Measurements from ENCODE around the gene ALKAL2. TPM values are rescaled to one million over a fixed set of nuclear protein-coding genes. Genes with fewer than 3 reads are reported as not detected.
A peak's percentile ranks its signal among the peaks of the same experiment; 100 is the strongest.

The ALKAL2 gene
- total and polyA plus RNA-seq, 2 of the 13 experiments (the other 11 are each of a cell fraction or from before 2014, with no cell fraction given): 0.22 to 1.7 TPM

DNA sequence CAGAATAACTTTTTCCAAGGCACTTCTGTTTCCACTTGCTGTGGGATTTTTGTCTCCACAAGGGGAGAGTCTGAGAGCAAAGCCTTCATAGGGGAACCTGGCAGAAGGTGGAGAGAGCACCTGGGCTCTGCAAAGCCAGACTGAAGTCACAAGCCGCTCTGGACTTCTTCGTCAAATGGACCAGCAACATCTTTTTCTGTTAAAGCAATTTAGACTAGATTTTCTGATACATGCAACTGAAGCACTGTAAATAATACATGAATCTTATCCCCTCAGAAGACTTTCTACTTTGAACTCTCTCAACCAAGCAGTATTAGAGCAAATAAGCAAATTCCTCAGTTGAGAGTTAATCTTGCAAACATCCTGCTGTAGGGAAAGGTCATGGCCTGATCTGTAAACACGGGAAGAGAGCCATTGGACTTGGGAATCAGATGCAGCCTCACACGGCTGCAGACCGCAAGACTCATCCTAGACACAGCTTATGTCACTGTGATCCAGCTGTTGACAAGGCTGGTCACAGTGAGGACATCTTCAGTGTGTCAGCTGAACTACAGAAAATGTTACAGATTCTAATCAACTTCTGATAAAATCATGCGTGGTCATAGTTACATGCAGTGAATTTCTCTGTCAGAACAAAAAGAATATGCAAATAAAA lies 27.3 kb downstream of the ALKAL2 start (continued):
- peak; percentile 71; the same call in 1 of the 2 replicates for TF ChIP-seq TFDP1 (CRISPR knock-in tag; IDR thresholded peaks at IDR 0.05; ENCODE audit: borderline replicate concordance)
- TF ChIP-seq ZNF331 (CRISPR knock-in tag; IDR thresholded peaks at IDR 0.05): peak; percentile 99
- TF ChIP-seq ZNF605 (CRISPR knock-in tag; IDR thresholded peaks at IDR 0.05): peak; percentile 91; the same call in 1 of the 2 replicates
- TF ChIP-seq SCMH1 (CRISPR knock-in tag; IDR thresholded peaks at IDR 0.05; ENCODE audit: borderline replicate concordance): no peak
- peak; percentile 99; the same call in 1 of the 2 replicates for TF ChIP-seq NCOA1 (CRISPR knock-in tag; IDR thresholded peaks at IDR 0.05)
- TF ChIP-seq ZNF747 (CRISPR knock-in tag; IDR thresholded peaks at IDR 0.05; ENCODE audit: borderline replicate concordance): peak; percentile 98
- peak; percentile 96 for TF ChIP-seq JARID2 (CRISPR knock-in tag; IDR thresholded peaks at IDR 0.05; ENCODE audit: insufficient replicate concordance)
- no peak for TF ChIP-seq ZNF251 (CRISPR knock-in tag; IDR thresholded peaks at IDR 0.05)
- TF ChIP-seq GLMP (CRISPR knock-in tag; IDR thresholded peaks at IDR 0.05; ENCODE audit: borderline replicate concordance): no peak
- no peak for TF ChIP-seq MTF2 (CRISPR knock-in tag; IDR thresholded peaks at IDR 0.05; ENCODE audit: borderline replicate concordance)
- peak; percentile 98 for TF ChIP-seq TFE3 (CRISPR knock-in tag; IDR thresholded peaks at IDR 0.05)
- TF ChIP-seq PAWR (CRISPR knock-in tag; IDR thresholded peaks at IDR 0.05; ENCODE audit: borderline replicate concordance): no peak
- TF ChIP-seq SUZ12 (IDR thresholded peaks at IDR 0.05; ENCODE audit: low read depth, low read length): no peak
- TF ChIP-seq EHMT2 (IDR thresholded peaks at IDR 0.05; ENCODE audit: borderline replicate concordance, low read depth, low read length): peak; percentile 58; the same call in 1 of the 2 replicates
- TF ChIP-seq, protein P1, sequence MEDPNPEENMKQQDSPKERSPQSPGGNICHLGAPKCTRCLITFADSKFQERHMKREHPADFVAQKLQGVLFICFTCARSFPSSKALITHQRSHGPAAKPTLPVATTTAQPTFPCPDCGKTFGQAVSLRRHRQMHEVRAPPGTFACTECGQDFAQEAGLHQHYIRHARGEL (CRISPR knock-in tag; IDR thresholded peaks at IDR 0.05): no peak
- peak; percentile 36; the same call in 1 of the 2 replicates for TF ChIP-seq NR0B2 (CRISPR knock-in tag; IDR thresholded peaks at IDR 0.05)
- no peak for TF ChIP-seq ZBTB1 (CRISPR knock-in tag; IDR thresholded peaks at IDR 0.05; ENCODE audit: borderline replicate concordance)
- peak; percentile 100 for TF ChIP-seq ARID5B (CRISPR knock-in tag; IDR thresholded peaks at IDR 0.05)
- no peak for TF ChIP-seq ZNF510 (CRISPR knock-in tag; IDR thresholded peaks at IDR 0.05; ENCODE audit: low read depth)
- TF ChIP-seq SIN3A (IDR thresholded peaks at IDR 0.05; ENCODE audit: borderline replicate concordance, low read depth, low read length): peak; percentile 93
- peak; percentile 93 for TF ChIP-seq NR2C2 (CRISPR knock-in tag; IDR thresholded peaks at IDR 0.05; ENCODE audit: borderline replicate concordance)

Measured in HepG2 (cell line).